ENCODE data around the gene GNAQ.

GNAQ gene

GRCh38 chr9:77750981-77751340, 280.6 kb downstream of the GNAQ start:
- Histone ChIP-seq H3K4me3 (no peak overlapping the region), H3K27ac (no peak overlapping the region)
- DNase-seq (ENCODE audit: low spot score): no peak
- no peak for TF ChIP-seq CTCF (IDR thresholded peaks at IDR 0.05)

- H3K27ac ChIP-seq: no peak overlapping the region
- H3K4me3 ChIP-seq: no peak overlapping the region
- DNase-seq (ENCODE audit: low spot score): no peak
- no peak for TF ChIP-seq CTCF (IDR thresholded peaks at IDR 0.05)
Observed at GRCh38 chr9:77750284-77750683, 281.3 kb downstream of the GNAQ start.

GRCh38 chr9:77748214-77748772, 283.3 kb downstream of the GNAQ start:
- Histone ChIP-seq H3K27ac (no peak overlapping the region), H3K4me3 (no peak overlapping the region)
- no peak for DNase-seq (ENCODE audit: low spot score)
- no peak for TF ChIP-seq CTCF (IDR thresholded peaks at IDR 0.05)

- DNase-seq (ENCODE audit: low spot score): no peak
- Histone ChIP-seq H3K27ac (no peak overlapping the region), H3K4me3 (no peak overlapping the region)
- TF ChIP-seq CTCF (IDR thresholded peaks at IDR 0.05): no peak
Observed at GRCh38 chr9:77747163-77747562, 284.4 kb downstream of the GNAQ start.

GRCh38 chr9:77744841-77745430, 286.7 kb downstream of the GNAQ start:
- DNase-seq (ENCODE audit: low spot score): no peak
- no peak for TF ChIP-seq CTCF (IDR thresholded peaks at IDR 0.05)
- Histone ChIP-seq H3K27ac (no peak overlapping the region), H3K4me3 (no peak overlapping the region)

- DNase-seq (ENCODE audit: low spot score): no peak
- Histone ChIP-seq H3K27ac (no peak overlapping the region), H3K4me3 (no peak overlapping the region)
- no peak for TF ChIP-seq CTCF (IDR thresholded peaks at IDR 0.05)
Observed at GRCh38 chr9:77743386-77743785, 288.2 kb downstream of the GNAQ start.

GRCh38 chr9:77738932-77739331, 292.7 kb downstream of the GNAQ start:
- H3K4me3 ChIP-seq: no peak overlapping the region
- TF ChIP-seq CTCF (IDR thresholded peaks at IDR 0.05): no peak
- no peak for DNase-seq (ENCODE audit: low spot score)
- H3K27ac ChIP-seq: no peak overlapping the region
